ENCODE measurements around the gene ZC3HAV1. TPM values are rescaled to one million over a fixed set of nuclear protein-coding genes. Genes with fewer than 3 reads are reported as not detected.
"Not testable (repeated sequence)": the region's sequence is repeated elsewhere in the genome, so short reads cannot be mapped to it uniquely, and the experiment has no call there.

Gene ZC3HAV1
- total RNA-seq, 1 donor from 2014 or later = 8.0 TPM

DNA sequence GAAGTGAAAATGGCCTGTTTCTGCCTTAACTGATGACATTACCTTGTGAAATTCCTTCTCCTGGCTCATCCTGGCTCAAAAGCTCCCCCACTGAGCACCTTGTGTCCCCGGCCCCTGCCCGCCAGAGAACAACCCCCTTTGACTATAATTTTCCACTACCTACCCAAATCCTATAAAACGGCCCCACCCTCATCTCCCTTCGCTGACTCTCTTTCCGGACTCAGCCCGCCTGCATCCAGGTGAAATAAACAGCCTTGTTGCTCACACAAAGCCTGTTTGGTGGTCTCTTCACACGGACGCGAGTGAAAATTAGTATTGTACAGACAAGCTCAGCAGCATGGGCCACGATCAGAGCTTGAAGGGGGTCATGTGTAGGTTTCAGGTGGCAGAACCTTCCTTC lies 16.0 kb downstream of the ZC3HAV1 start:
- ATAC-seq; intact Hi-C loops (cut with DNase I); DNase-seq (ENCODE audit: missing footprints): not testable (repeated sequence)

GRCh38 chr7:139092090-139092796 lies 17.3 kb downstream of the ZC3HAV1 start:
- DNase-seq (ENCODE audit: missing footprints) (no peak), ATAC-seq (no peak)
- intact Hi-C loops (cut with DNase I) = no loop called here

DNA sequence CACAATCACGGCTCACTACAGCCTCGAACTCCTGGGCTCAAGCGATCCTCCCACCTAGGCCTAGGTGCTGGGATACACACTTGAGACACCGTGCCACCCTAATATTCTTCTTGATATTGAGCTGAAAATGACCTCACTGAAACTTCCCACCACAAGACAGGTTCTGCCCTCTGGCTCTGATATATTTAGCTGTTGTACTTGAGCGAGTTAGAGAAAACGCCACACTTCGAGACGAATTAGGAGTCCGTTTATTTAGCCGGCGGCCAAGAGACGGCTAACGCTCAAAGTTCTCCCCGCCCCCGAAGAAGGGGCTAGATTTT lies 17.9 kb downstream of the ZC3HAV1 start:
- intact Hi-C loops (cut with DNase I) = no loop called here
- ATAC-seq (no peak), DNase-seq (ENCODE audit: missing footprints) (no peak)

DNA sequence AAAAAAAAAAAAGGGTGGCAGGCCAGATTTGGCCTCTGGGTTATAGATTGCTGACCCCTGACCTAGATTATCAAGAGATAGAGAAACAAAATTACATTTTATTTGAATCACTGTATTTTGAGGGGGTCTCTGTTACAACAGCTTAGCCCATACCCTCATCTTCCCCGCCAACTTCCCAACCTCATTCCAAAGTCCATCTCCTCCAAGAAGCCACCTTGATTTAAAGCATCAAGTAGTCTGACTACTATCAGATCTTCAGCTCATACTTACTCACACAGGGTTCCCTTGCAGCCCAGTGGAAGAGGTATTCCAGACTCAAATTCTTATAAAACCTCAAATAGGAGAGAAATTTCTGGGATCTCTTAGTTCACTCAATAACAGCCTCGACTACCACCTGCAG lies 20.4 kb downstream of the ZC3HAV1 start:
- ATAC-seq (no peak), DNase-seq (ENCODE audit: missing footprints) (no peak)
- intact Hi-C loops (cut with DNase I) = no loop called here

- intact Hi-C loops (cut with DNase I) = no loop called here
- DNase-seq (ENCODE audit: missing footprints) (no peak), ATAC-seq (no peak)
Observed at GRCh38 chr7:139088268-139088667, 21.3 kb downstream of the ZC3HAV1 start.

GRCh38 chr7:139087212-139087611 lies 22.3 kb downstream of the ZC3HAV1 start:
- no peak for DNase-seq (ENCODE audit: missing footprints)
- intact Hi-C loops (cut with DNase I) = no loop called here
- no peak for ATAC-seq

DNA sequence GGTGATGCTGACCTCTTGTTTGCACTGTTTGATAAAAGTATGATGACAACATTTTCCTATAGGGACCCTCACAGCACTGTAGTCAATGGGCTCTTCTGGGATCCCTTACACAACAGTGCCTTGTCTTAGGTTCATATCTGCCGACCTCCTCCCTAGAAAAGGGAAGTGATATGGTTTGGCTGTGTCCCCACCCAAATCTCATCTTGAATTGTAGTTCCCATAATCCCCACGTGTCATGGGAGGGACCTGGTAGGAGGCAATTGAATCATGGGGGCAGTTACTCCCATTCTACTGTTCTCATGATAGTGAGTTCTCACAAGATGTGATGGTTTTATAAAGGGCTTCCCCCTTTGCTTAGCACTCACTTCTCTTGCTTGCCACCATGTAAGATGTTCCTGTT lies 23.1 kb downstream of the ZC3HAV1 start:
- no peak for ATAC-seq
- DNase-seq (ENCODE audit: missing footprints) = no peak
- intact Hi-C loops (cut with DNase I) = no loop called here

GRCh38 chr7:139084709-139085108 lies 24.8 kb downstream of the ZC3HAV1 start:
- intact Hi-C loops (cut with DNase I) = no loop called here
- DNase-seq (ENCODE audit: missing footprints) (no peak), ATAC-seq (no peak)

DNA sequence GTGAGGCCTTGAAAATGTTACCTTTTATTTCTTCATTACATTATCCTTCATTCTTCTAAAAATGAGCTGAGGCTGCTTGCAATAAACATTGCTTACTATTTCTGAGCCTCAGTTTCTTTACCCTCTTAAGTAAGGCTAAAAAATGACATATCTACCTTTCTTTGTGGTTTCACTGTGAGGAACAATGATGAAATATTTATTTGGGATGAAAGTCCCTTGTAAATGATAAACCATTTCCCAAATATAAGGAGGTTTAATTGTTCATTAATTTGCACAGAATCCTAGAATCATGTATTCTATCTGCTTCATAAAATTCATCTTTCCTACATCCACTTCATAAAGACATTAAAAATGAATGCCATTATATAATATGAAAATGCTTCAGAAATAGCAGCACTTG lies 27.9 kb downstream of the ZC3HAV1 start:
- DNase-seq (ENCODE audit: missing footprints) (no peak), ATAC-seq (no peak)
- intact Hi-C loops (cut with DNase I) = no loop called here

GRCh38 chr7:139080905-139081304 lies 28.6 kb downstream of the ZC3HAV1 start:
- ATAC-seq (no peak), DNase-seq (ENCODE audit: missing footprints) (no peak)
- intact Hi-C loops (cut with DNase I) = no loop called here

DNA sequence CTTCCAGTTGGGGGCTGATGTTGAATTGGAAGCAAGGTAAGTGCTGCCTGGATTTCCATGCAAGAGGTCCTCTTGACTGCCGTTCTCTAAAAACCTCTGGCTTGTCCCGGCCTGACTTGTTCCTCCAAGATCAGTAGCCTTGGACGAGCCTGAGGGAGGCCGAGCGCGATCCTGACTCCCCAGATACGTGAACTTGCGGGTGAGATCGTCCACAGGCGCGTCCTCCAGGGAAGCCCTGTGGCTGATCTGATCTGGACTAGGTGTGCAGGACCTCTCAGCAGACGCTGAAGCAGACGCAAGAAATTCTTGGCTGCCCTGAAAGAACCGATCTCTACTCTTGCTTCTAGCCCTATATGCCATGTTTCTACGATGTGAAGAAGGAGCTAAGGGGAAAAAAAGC lies 29.7 kb downstream of the ZC3HAV1 start:
- DNase-seq (ENCODE audit: missing footprints) = no peak
- ATAC-seq = no peak
- intact Hi-C loops (cut with DNase I) = loop anchor here (5.0 kb wide), 2 partner anchors 43 to 198 kb away; partner anchors contain the start of gene ZC3HAV1L

GRCh38 chr7:139078911-139079310 lies 30.6 kb downstream of the ZC3HAV1 start:
- DNase-seq (ENCODE audit: missing footprints) (no peak), ATAC-seq (no peak)
- intact Hi-C loops (cut with DNase I) = loop anchor here (5.0 kb wide), 2 partner anchors 42 to 197 kb away; partner anchors contain the start of gene ZC3HAV1L

GRCh38 chr7:139078399-139078798 lies 31.1 kb downstream of the ZC3HAV1 start:
- DNase-seq (ENCODE audit: missing footprints) (no peak), ATAC-seq (no peak)
- intact Hi-C loops (cut with DNase I) = loop anchor here (5.0 kb wide), 2 partner anchors 41 to 196 kb away; partner anchors contain the start of gene ZC3HAV1L

GRCh38 chr7:139077706-139078105 lies 31.8 kb downstream of the ZC3HAV1 start:
- intact Hi-C loops (cut with DNase I) = loop anchor here (5.0 kb wide), 2 partner anchors 40 to 195 kb away; partner anchors contain the start of gene ZC3HAV1L
- ATAC-seq; DNase-seq (ENCODE audit: missing footprints): not testable (repeated sequence)

GRCh38 chr7:139075871-139076686 lies 33.4 kb downstream of the ZC3HAV1 start:
- intact Hi-C loops (cut with DNase I) = loop anchor here (1.0 to 5.0 kb wide), 3 partner anchors 39 to 194 kb away; partner anchors contain the start of gene ZC3HAV1L
- no peak for DNase-seq (ENCODE audit: missing footprints)
- ATAC-seq = no peak

DNA sequence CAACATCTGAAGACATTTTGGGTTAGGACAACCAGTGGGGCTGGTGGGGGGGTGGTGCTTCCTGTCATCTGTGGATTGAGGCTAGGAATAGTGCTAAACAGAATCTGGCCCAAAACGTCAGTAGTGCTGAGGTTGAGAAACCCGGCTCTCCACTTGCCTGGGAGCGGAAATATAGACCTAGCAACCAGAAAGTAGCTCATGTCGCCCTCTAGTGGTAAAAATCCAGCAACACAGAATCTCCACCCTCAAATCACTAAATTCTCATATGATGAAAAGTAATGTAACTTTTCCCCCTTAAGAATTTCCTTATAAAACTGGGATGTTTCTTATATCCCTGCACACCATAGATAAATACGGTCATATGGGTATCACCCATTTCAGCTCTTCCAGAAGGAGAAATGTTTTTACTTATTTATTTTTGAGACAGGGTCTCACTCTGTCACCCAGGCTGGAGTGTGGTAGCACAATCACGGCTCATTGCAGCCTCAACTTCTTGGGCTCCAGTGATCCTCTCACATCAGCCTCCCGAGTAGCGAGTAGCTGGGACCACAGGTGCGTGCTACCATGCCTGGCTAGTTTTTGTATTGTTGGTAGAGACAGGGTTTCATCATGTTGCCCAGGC lies 34.4 kb downstream of the ZC3HAV1 start:
- ATAC-seq (peak; percentile 87), DNase-seq (ENCODE audit: missing footprints) (peak; percentile 76)
- intact Hi-C loops (cut with DNase I) = loop anchor here (1.0 to 5.0 kb wide), 3 partner anchors 38 to 193 kb away; partner anchors contain the start of gene ZC3HAV1L

DNA sequence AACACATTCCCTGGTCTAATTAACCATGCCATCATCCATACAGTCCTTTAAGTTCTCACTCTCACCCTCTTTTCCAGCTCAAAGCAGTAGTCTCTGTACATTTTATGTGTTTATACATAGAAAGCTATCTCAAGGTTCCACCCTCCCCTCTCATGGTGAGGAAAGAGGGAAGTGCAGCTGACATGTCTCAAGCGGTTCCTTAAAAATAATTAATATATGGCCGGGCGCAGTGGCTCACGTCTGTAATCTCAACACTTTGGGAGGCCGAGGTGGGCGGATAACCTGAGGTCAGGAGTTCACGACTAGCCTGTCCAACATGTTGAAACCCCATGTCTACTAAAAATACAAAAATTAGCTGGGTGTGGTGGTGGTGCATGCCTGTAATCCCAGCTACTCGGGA lies 36.7 kb downstream of the ZC3HAV1 start:
- no peak for DNase-seq (ENCODE audit: missing footprints)
- ATAC-seq = no peak
- intact Hi-C loops (cut with DNase I) = no loop called here

DNA sequence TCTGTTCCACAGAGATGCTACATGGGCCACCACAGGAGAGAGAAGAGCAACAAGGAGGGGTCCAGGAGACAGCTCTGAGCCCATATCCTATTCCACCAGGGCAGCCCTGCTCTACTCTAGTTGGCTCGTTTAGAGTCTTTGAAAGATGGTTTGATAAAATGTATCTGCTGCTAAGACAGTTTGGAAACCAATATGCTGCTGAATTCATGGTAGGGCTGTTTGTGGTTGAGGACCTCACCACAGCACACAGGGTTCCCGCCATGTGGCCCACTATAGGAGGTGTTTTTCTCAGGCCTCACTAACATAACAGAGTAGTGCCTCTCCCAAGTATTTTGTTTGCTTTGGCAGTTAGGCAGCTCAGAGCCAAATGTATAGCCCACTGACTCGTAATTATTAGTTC lies 37.8 kb downstream of the ZC3HAV1 start:
- no peak for DNase-seq (ENCODE audit: missing footprints)
- intact Hi-C loops (cut with DNase I) = no loop called here
- ATAC-seq = no peak

- DNase-seq (ENCODE audit: missing footprints) = no peak
- intact Hi-C loops (cut with DNase I) = no loop called here
- ATAC-seq = no peak
Observed at GRCh38 chr7:139068544-139069399, 40.7 kb downstream of the ZC3HAV1 start.

All from Right ventricle myocardium inferior (tissue), 1 donor.